Neural cell (in vitro differentiated cells): ENCODE measurements around the gene ADARB2. TPM values are rescaled to one million over a fixed set of nuclear protein-coding genes. Genes with fewer than 3 reads are reported as not detected.

Experiments
- H2AFZ ChIP-seq: fragments of 200-600, 300-800 bp; sonication (generic), shearing (Covaris generic); 2 replicates; pipeline ENCODE4 v1.6.0; 2014; ENCODE audit warnings: low read depth, mild to moderate bottlenecking, antibody characterized with exemption, low read length, moderate library complexity
- H3F3A ChIP-seq: fragments of 200-600 bp; shearing (Covaris generic); 2 replicates; pipeline ENCODE4 v1.6.1; 2016; ENCODE audit warnings: mild to moderate bottlenecking, moderate library complexity, mixed read lengths, antibody characterized with exemption, low read length; ENCODE audit not compliant: insufficient read depth, poor library complexity, severe bottlenecking
- H3K27ac ChIP-seq: fragments of 200-600, 300-800 bp; sonication (generic), shearing (Covaris generic); 2 replicates; pipeline ENCODE4 v1.5.1; 2014; ENCODE audit warnings: mild to moderate bottlenecking, low read length, moderate library complexity
- H3K27me3 ChIP-seq: fragments of 300-800, 200-600 bp; sonication (generic), shearing (Covaris generic); 2 replicates; pipeline ENCODE4 v1.6.0; 2014; ENCODE audit warnings: mild to moderate bottlenecking, low read depth, low read length, moderate library complexity; ENCODE audit not compliant: insufficient read depth
- H3K36me3 ChIP-seq: fragments of 300-800, 200-600 bp; sonication (generic), shearing (Covaris generic); 2 replicates; pipeline ENCODE4 v1.5.1; 2014; ENCODE audit warnings: mild to moderate bottlenecking, antibody characterized with exemption, low read length, moderate library complexity; ENCODE audit not compliant: insufficient read depth
- H3K4me2 ChIP-seq: fragments of 300-800, 200-600 bp; sonication (generic), shearing (Covaris generic); 2 replicates; pipeline ENCODE4 v1.6.0; 2014; ENCODE audit warnings: mild to moderate bottlenecking, low read length
- H3K4me3 ChIP-seq: fragments of 300-800, 200-600 bp; sonication (generic), shearing (Covaris generic); 2 replicates; pipeline ENCODE4 v1.5.1; 2014; ENCODE audit warnings: mild to moderate bottlenecking, low read length, moderate library complexity
- H3K79me2 ChIP-seq: fragments of 200-600 bp; shearing (Covaris generic); replicated peaks from 2 replicates; pipeline ENCODE4 v1.6.0; 2014; ENCODE audit warnings: mild to moderate bottlenecking, low read length, moderate library complexity; ENCODE audit not compliant: insufficient read depth
- H3K9ac ChIP-seq: fragments of 300-800, 200-600 bp; sonication (generic), shearing (Covaris generic); 2 replicates; pipeline ENCODE4 v1.6.1; 2016; ENCODE audit warnings: mild to moderate bottlenecking, low read length, mixed read lengths
- H3K9me2 ChIP-seq: fragments of 200-600 bp; shearing (Covaris generic); 2 replicates; pipeline ENCODE4 v1.6.1; 2016; ENCODE audit warnings: mild to moderate bottlenecking, low read length, mixed read lengths; ENCODE audit not compliant: insufficient read depth
- H3K9me3 ChIP-seq: fragments of 200-600, 300-800 bp; sonication (generic), shearing (Covaris generic); 2 replicates; pipeline ENCODE4 v1.6.1; 2016; ENCODE audit warnings: mild to moderate bottlenecking, mixed run types, low read length, moderate library complexity, mixed read lengths
- H4K20me1 ChIP-seq: fragments of 200-600 bp; shearing (Covaris generic); 2 replicates; pipeline ENCODE4 v1.6.1; 2016; ENCODE audit warnings: mild to moderate bottlenecking, mixed run types; ENCODE audit not compliant: insufficient read depth
- EP300 ChIP-seq: fragments of 450-650 bp; conservative IDR thresholded peaks from 2 replicates; pipeline ENCODE4 v1.6.1; 2014; ENCODE audit warnings: antibody characterized with exemption, mild to moderate bottlenecking, moderate library complexity; ENCODE audit not compliant: poor library complexity, severe bottlenecking
- EZH2 ChIP-seq: fragments of 200-600, 300-800 bp; shearing (Covaris generic), sonication (generic); IDR thresholded peaks from 2 replicates; pipeline ENCODE4 v1.6.1; 2014; ENCODE audit warnings: antibody characterized with exemption, low read length, borderline replicate concordance, mild to moderate bottlenecking; ENCODE audit not compliant: insufficient read depth, poor library complexity, severe bottlenecking
- MXI1 ChIP-seq: fragments of 450-650 bp; conservative IDR thresholded peaks from 2 replicates; pipeline ENCODE4 v1.6.1; 2014; ENCODE audit warnings: antibody characterized with exemption, mild to moderate bottlenecking; ENCODE audit not compliant: poor library complexity, severe bottlenecking
- POLR2AphosphoS5 ChIP-seq: IDR thresholded peaks from 2 replicates; pipeline ENCODE4 v1.6.1; 2012
- RAD21 ChIP-seq: fragments of 450-650 bp; conservative IDR thresholded peaks from 2 replicates; pipeline ENCODE4 v1.6.1; 2014; ENCODE audit warnings: antibody characterized with exemption, mild to moderate bottlenecking, moderate library complexity
- SMC3 ChIP-seq: fragments of 450-650 bp; conservative IDR thresholded peaks from 2 replicates; pipeline ENCODE4 v1.6.1; 2014; ENCODE audit warnings: antibody characterized with exemption, mild to moderate bottlenecking, moderate library complexity; ENCODE audit not compliant: poor library complexity
- TAF1 ChIP-seq: IDR thresholded peaks from 2 replicates; pipeline ENCODE4 v1.6.1; 2012; ENCODE audit warnings: low read depth
- polyA plus RNA-seq: library from polyadenylated mRNA; depleted of rRNA; stranded (reverse); fragments of >200 nt; gene quantifications from 2 replicates; pipeline ENCODE4 v1.2.3, GENCODE V29; 2014
- TF ChIP-seq, protein P1 (sequence below): IDR thresholded peaks from 2 replicates; pipeline ENCODE4 v1.6.1; 2012; ENCODE audit warnings: borderline replicate concordance
- TF ChIP-seq, protein P2 (sequence below): fragments of 450-650 bp; IDR thresholded peaks from 2 replicates; pipeline ENCODE4 v1.5.1; 2014; ENCODE audit warnings: antibody characterized with exemption, mild to moderate bottlenecking, moderate library complexity; ENCODE audit not compliant: poor library complexity, severe bottlenecking

Gene ADARB2
- polyA plus RNA-seq, 1 donor from 2014 or later, result 3.6 TPM

DNA sequence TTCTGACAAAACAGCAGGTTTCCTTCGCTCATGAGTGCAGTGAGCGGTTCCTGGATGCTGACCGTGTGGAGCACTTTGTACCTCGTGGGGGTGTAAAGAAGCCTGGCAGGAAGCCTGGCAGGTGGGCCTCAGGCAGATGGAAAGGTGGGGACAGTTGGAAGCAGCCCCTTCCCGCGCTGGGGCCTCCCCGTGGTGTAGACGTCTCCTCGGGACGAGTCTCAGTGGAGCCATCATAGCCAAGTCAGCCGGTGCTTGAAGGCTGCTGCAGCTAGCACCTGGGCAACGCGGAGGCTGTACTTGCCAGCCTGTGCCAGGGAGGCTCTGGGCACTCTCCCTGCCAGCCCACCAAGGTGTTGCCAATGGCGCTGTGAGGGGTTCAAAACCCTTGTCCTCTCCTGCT, 526.7 kb downstream of the ADARB2 start:
- Histone ChIP-seq H3K4me3 (no peak overlapping the region), H3K9ac (no peak overlapping the region), H3F3A (no peaks in the 10 kb centered on the region), H3K4me2 (no peak overlapping the region), H3K36me3 (no peaks in the 10 kb centered on the region), H3K9me3 (no peaks in the 10 kb centered on the region), H2AFZ (no peak overlapping the region), H3K79me2 (no peaks in the 10 kb centered on the region), H3K27ac (no peak overlapping the region), H3K9me2 (no peaks in the 10 kb centered on the region), H4K20me1 (no peaks in the 10 kb centered on the region), H3K27me3 (no peaks in the 10 kb centered on the region)
- TF ChIP-seq POLR2AphosphoS5 (no peak), MXI1 (no peak), EZH2 (no peak), TAF1 (no peak), EP300 (no peak), SMC3 (no peak), RAD21 (no peak)
- TF ChIP-seq, protein P1, sequence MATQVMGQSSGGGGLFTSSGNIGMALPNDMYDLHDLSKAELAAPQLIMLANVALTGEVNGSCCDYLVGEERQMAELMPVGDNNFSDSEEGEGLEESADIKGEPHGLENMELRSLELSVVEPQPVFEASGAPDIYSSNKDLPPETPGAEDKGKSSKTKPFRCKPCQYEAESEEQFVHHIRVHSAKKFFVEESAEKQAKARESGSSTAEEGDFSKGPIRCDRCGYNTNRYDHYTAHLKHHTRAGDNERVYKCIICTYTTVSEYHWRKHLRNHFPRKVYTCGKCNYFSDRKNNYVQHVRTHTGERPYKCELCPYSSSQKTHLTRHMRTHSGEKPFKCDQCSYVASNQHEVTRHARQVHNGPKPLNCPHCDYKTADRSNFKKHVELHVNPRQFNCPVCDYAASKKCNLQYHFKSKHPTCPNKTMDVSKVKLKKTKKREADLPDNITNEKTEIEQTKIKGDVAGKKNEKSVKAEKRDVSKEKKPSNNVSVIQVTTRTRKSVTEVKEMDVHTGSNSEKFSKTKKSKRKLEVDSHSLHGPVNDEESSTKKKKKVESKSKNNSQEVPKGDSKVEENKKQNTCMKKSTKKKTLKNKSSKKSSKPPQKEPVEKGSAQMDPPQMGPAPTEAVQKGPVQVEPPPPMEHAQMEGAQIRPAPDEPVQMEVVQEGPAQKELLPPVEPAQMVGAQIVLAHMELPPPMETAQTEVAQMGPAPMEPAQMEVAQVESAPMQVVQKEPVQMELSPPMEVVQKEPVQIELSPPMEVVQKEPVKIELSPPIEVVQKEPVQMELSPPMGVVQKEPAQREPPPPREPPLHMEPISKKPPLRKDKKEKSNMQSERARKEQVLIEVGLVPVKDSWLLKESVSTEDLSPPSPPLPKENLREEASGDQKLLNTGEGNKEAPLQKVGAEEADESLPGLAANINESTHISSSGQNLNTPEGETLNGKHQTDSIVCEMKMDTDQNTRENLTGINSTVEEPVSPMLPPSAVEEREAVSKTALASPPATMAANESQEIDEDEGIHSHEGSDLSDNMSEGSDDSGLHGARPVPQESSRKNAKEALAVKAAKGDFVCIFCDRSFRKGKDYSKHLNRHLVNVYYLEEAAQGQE, result no peak
- TF ChIP-seq, protein P2, sequence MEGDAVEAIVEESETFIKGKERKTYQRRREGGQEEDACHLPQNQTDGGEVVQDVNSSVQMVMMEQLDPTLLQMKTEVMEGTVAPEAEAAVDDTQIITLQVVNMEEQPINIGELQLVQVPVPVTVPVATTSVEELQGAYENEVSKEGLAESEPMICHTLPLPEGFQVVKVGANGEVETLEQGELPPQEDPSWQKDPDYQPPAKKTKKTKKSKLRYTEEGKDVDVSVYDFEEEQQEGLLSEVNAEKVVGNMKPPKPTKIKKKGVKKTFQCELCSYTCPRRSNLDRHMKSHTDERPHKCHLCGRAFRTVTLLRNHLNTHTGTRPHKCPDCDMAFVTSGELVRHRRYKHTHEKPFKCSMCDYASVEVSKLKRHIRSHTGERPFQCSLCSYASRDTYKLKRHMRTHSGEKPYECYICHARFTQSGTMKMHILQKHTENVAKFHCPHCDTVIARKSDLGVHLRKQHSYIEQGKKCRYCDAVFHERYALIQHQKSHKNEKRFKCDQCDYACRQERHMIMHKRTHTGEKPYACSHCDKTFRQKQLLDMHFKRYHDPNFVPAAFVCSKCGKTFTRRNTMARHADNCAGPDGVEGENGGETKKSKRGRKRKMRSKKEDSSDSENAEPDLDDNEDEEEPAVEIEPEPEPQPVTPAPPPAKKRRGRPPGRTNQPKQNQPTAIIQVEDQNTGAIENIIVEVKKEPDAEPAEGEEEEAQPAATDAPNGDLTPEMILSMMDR, result no peak

DNA sequence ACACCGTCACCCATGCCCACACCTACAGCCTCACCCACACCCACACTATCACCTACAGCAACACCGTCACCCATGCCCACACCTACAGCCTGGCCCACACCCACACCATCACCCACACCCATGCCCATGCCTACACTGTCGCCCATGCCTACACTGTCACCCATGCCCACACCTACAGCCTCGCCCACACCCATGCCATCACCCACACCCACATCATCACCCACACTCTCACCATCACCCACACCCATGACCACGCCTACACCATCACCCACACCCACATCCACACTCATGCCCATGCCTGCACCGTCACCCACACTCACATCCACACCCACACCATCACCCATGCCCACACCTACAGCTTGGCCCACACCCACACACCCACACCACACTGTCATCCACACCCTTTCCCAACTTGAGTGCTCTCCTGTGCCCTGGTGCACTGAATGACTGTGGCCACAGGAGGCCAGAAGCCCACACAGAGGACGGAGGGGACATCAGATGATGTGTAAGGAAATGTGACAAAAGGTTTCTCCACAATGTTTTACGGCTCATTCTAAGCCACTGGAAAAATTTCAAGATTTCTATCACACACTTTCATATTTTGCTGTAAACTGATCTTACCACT, 527.9 kb downstream of the ADARB2 start:
- Histone ChIP-seq H4K20me1 (no peaks in the 10 kb centered on the region), H3K4me3 (no peak overlapping the region), H3K9me3 (no peaks in the 10 kb centered on the region), H3F3A (no peaks in the 10 kb centered on the region), H2AFZ (no peak overlapping the region), H3K27me3 (no peaks in the 10 kb centered on the region), H3K9me2 (no peaks in the 10 kb centered on the region), H3K4me2 (no peak overlapping the region), H3K36me3 (no peaks in the 10 kb centered on the region), H3K79me2 (no peaks in the 10 kb centered on the region), H3K27ac (no peak overlapping the region), H3K9ac (no peak overlapping the region)
- no peak for TF ChIP-seq SMC3
- TF ChIP-seq EP300, result no peak
- TF ChIP-seq, protein P2, result no peak
- TF ChIP-seq POLR2AphosphoS5, result no peak
- no peak for TF ChIP-seq EZH2
- no peak for TF ChIP-seq TAF1
